OCI-LY1 (cell line): ENCODE measurements around the gene RNF17.

Experiments used
- H2AFZ ChIP-seq: fragments of 200-600 bp; sonication (generic), shearing (Covaris generic); 2 replicates; pipeline ENCODE4 v1.6.0; 2014; ENCODE audit warnings: antibody characterized with exemption, mild to moderate bottlenecking, low read length
- H3F3A ChIP-seq: fragments of 200-600 bp; sonication (generic), shearing (Covaris generic); 2 replicates; pipeline ENCODE4 v1.6.0; 2014; ENCODE audit warnings: mild to moderate bottlenecking, antibody characterized with exemption, low read length, moderate library complexity; ENCODE audit not compliant: insufficient read depth
- H3K27ac ChIP-seq: fragments of 200-600 bp; sonication (generic); 2 replicates; pipeline ENCODE4 v1.5.1; 2014; ENCODE audit warnings: low read length, mixed run types, mild to moderate bottlenecking, low read depth; ENCODE audit not compliant: poor library complexity, severe bottlenecking
- H3K27me3 ChIP-seq: fragments of 200-600 bp; sonication (generic); 2 replicates; pipeline ENCODE4 v1.6.0; 2014; ENCODE audit warnings: antibody characterized with exemption, mild to moderate bottlenecking, low read length, moderate library complexity; ENCODE audit not compliant: insufficient read depth
- H3K36me3 ChIP-seq: fragments of 200-600 bp; sonication (generic); 2 replicates; pipeline ENCODE4 v1.6.1; 2014; ENCODE audit warnings: mild to moderate bottlenecking, antibody characterized with exemption, low read length, moderate library complexity, mixed read lengths; ENCODE audit not compliant: insufficient read depth
- H3K4me1 ChIP-seq: fragments of 200-600 bp; sonication (generic); 2 replicates; pipeline ENCODE4 v1.5.1; 2014; ENCODE audit warnings: mild to moderate bottlenecking, low read length, moderate library complexity; ENCODE audit not compliant: insufficient read depth, severe bottlenecking
- H3K4me2 ChIP-seq: fragments of 200-600 bp; sonication (generic), shearing (Covaris generic); 2 replicates; pipeline ENCODE4 v1.6.1; 2014; ENCODE audit warnings: low read length
- H3K4me3 ChIP-seq: fragments of 200-600 bp; sonication (generic); 2 replicates; pipeline ENCODE4 v1.5.1; 2014; ENCODE audit warnings: low read length, low read depth, mild to moderate bottlenecking, mixed read lengths; ENCODE audit not compliant: poor library complexity, severe bottlenecking
- H3K79me2 ChIP-seq: fragments of 200-600 bp; shearing (Covaris generic); 2 replicates; pipeline ENCODE4 v1.6.1; 2016; ENCODE audit warnings: mixed run types, low read length, mixed read lengths; ENCODE audit not compliant: insufficient read depth
- H3K9ac ChIP-seq: fragments of 200-600 bp; sonication (generic), shearing (Covaris generic); 2 replicates; pipeline ENCODE4 v1.6.1; 2014; ENCODE audit warnings: mild to moderate bottlenecking, low read length, mixed read lengths
- H3K9me2 ChIP-seq: fragments of 200-600 bp; sonication (generic), shearing (Covaris generic); 2 replicates; pipeline ENCODE4 v1.6.1; 2014; ENCODE audit warnings: low read depth, mild to moderate bottlenecking, low read length, mixed read lengths
- H3K9me3 ChIP-seq: fragments of 200-600 bp; shearing (Covaris generic); 2 replicates; pipeline ENCODE4 v1.6.1; 2014; ENCODE audit warnings: low read length, mixed read lengths
- H4K20me1 ChIP-seq: fragments of 200-600 bp; sonication (generic), shearing (Covaris generic); 2 replicates; pipeline ENCODE4 v1.6.0; 2016; ENCODE audit warnings: mild to moderate bottlenecking, low read length; ENCODE audit not compliant: insufficient read depth
- EZH2 ChIP-seq: fragments of 200-600 bp; sonication (generic), shearing (Covaris generic); IDR thresholded peaks from 2 replicates; pipeline ENCODE4 v1.8.0; 2017; ENCODE audit warnings: borderline replicate concordance, mixed run types, mild to moderate bottlenecking, antibody characterized with exemption, low read length, moderate library complexity, mixed read lengths
- TF ChIP-seq, protein P1 (sequence below): fragments of 200-600 bp; sonication (generic), shearing (Covaris generic); IDR thresholded peaks from 2 replicates; pipeline ENCODE4 v1.5.1; 2017; ENCODE audit warnings: mild to moderate bottlenecking, antibody characterized with exemption, low read length, moderate library complexity, mixed read lengths

Gene RNF17

DNA sequence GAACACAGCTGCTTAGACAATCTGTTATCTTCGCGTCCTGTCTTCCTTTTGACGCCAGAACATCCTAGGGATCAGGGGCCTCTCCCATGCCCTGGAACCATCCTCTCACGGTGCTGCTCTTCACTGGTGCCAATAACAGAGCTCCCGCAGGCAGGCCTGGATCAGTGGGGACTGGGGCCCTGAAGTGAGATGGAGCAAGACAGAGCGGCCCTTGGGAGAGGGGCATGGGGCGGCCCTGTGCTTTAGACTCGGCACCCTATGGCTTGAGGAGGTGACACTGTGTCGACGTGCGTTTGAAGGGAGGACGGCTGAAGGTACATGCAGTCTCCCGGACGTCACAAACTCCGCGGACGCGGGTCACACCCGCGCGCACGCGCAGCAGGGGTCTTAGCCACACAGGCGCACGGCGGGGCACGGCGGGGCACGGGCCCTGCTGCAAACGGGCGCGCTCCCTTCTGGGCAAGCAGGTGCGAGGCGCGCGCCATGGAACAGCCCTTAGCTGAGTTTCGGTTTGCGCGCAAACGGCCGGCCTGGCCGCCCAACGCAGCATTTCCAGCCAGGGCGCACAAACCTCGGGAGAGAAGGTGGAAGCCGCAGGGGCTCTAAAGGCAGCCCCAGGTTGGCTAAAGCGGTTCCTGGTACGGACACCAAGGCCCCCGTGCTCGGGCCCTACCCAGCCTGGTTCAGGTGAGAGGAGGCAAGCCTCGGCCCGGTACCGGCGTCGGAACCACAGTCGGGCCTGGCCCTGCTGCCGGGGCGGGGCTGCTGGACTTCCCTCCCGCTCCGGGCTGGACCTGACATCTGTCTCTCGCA is 16.5 kb upstream of the RNF17 start:
- Histone ChIP-seq H3K9ac (no peak overlapping the region), H3K4me1 (no peaks in the 10 kb centered on the region), H3K4me3 (no peak overlapping the region)

DNA sequence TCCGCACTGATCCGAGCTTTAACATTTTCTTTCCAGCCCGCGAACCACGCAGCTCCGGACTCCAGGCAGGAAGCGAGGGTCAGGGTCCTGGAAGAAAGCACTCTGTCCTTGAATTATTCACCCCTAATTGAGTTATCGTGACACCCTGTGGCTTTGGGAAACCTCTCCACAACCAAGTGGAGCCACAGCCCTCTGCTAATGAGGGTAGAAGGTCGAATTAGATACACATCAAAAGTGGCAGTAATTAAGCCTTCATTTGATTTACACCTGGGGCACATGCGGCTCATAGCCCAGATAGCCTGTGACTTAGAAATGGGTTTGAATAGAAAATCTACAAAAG is 15.9 kb upstream of the RNF17 start:
- H3K36me3 ChIP-seq = no peaks in the 10 kb centered on the region
- H3K9me2 ChIP-seq = no peaks in the 10 kb centered on the region
- H3K4me1 ChIP-seq = no peaks in the 10 kb centered on the region
- no peak overlapping the region for H3K9ac ChIP-seq
- no peak overlapping the region for H3K4me2 ChIP-seq
- H3K4me3 ChIP-seq = no peak overlapping the region
- no peaks in the 10 kb centered on the region for H3F3A ChIP-seq
- H2AFZ ChIP-seq = no peak overlapping the region
- H3K27me3 ChIP-seq = no peaks in the 10 kb centered on the region
- no peaks in the 10 kb centered on the region for H3K79me2 ChIP-seq
- H3K27ac ChIP-seq = no peak overlapping the region
- H3K9me3 ChIP-seq = no peaks in the 10 kb centered on the region
- no peaks in the 10 kb centered on the region for H4K20me1 ChIP-seq
- TF ChIP-seq, protein P1, sequence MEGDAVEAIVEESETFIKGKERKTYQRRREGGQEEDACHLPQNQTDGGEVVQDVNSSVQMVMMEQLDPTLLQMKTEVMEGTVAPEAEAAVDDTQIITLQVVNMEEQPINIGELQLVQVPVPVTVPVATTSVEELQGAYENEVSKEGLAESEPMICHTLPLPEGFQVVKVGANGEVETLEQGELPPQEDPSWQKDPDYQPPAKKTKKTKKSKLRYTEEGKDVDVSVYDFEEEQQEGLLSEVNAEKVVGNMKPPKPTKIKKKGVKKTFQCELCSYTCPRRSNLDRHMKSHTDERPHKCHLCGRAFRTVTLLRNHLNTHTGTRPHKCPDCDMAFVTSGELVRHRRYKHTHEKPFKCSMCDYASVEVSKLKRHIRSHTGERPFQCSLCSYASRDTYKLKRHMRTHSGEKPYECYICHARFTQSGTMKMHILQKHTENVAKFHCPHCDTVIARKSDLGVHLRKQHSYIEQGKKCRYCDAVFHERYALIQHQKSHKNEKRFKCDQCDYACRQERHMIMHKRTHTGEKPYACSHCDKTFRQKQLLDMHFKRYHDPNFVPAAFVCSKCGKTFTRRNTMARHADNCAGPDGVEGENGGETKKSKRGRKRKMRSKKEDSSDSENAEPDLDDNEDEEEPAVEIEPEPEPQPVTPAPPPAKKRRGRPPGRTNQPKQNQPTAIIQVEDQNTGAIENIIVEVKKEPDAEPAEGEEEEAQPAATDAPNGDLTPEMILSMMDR = no peak
- TF ChIP-seq EZH2 = no peak

More for the DNA sequence above, 16.5 kb upstream of the RNF17 start:
- Histone ChIP-seq H4K20me1 (no peaks in the 10 kb centered on the region), H3F3A (no peaks in the 10 kb centered on the region), H3K27me3 (no peaks in the 10 kb centered on the region), H3K9me3 (no peaks in the 10 kb centered on the region), H3K4me2 (no peak overlapping the region), H3K36me3 (no peaks in the 10 kb centered on the region), H2AFZ (no peak overlapping the region), H3K9me2 (no peaks in the 10 kb centered on the region), H3K79me2 (no peaks in the 10 kb centered on the region), H3K27ac (no peak overlapping the region)
- no peak for TF ChIP-seq EZH2
- TF ChIP-seq, protein P1 = no peak

DNA sequence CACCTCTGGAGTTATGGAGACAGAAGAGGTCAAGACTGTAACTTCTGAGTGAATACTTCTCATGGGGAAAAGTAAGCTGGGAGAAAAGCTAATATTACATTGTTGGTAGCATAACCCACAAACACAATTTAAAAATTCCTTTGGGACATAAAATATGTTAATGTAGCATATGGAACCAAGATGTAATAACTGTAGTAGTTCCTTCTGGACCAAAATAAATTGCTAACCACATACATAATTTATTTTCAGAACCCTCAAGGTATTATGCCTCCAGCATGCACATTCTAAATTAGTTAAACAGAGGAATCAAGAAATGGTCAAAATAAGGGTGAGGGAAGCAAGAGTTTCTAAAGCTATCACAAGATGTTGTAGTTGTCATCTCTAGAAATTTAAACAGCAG is 4.8 kb upstream of the RNF17 start:
- no peaks in the 10 kb centered on the region for H4K20me1 ChIP-seq
- no peaks in the 10 kb centered on the region for H3K9me3 ChIP-seq
- H3K27me3 ChIP-seq = no peaks in the 10 kb centered on the region
- H3K36me3 ChIP-seq = no peaks in the 10 kb centered on the region
- H3K4me2 ChIP-seq = no peak overlapping the region
- no peaks in the 10 kb centered on the region for H3K9me2 ChIP-seq
- TF ChIP-seq, protein P1 = no peak
- TF ChIP-seq EZH2 = no peak
- no peak overlapping the region for H3K9ac ChIP-seq
- H3K27ac ChIP-seq = no peak overlapping the region
- H3K4me1 ChIP-seq = no peaks in the 10 kb centered on the region
- no peaks in the 10 kb centered on the region for H3F3A ChIP-seq
- no peaks in the 10 kb centered on the region for H3K79me2 ChIP-seq
- H3K4me3 ChIP-seq = no peak overlapping the region
- no peak overlapping the region for H2AFZ ChIP-seq
